Osteoblast (primary cell): ENCODE results near the gene SPNS1. TPM values are rescaled to one million over a fixed set of nuclear protein-coding genes. Genes with fewer than 3 reads are reported as not detected.
"Not testable (repeated sequence)": the region's sequence is repeated elsewhere in the genome, so short reads cannot be mapped to it uniquely, and the experiment has no call there.

Experiments
- DNase-seq: peaks from one replicate; pipeline ENCODE4 v3.0.0; 2011; ENCODE audit warnings: low spot score, mixed read lengths; ENCODE audit not compliant: insufficient read length; ENCODE audit errors: missing footprints
- H2AFZ ChIP-seq: 2 replicates; pipeline ENCODE4 v1.6.0; 2011; ENCODE audit warnings: mild to moderate bottlenecking, low read length
- H3K27ac ChIP-seq: 2 replicates; pipeline ENCODE4 v1.5.1; 2011; ENCODE audit warnings: mild to moderate bottlenecking, low read depth, low read length, moderate library complexity
- H3K27me3 ChIP-seq: 2 replicates; pipeline ENCODE4 v1.6.0; 2012; ENCODE audit warnings: mild to moderate bottlenecking, control low read depth, inconsistent platforms, low read length, moderate library complexity; ENCODE audit not compliant: insufficient read depth
- H3K36me3 ChIP-seq: 2 replicates; pipeline ENCODE4 v1.5.1; 2011; ENCODE audit warnings: mild to moderate bottlenecking, low read length, control low read depth, moderate library complexity; ENCODE audit not compliant: insufficient read depth
- H3K4me1 ChIP-seq: 2 replicates; pipeline ENCODE4 v1.5.1; 2011; ENCODE audit warnings: mild to moderate bottlenecking, low read length, control low read depth, moderate library complexity; ENCODE audit not compliant: insufficient read depth
- H3K4me2 ChIP-seq: 2 replicates; pipeline ENCODE4 v1.6.0; 2011; ENCODE audit warnings: mild to moderate bottlenecking, low read length; ENCODE audit not compliant: insufficient read depth
- H3K4me3 ChIP-seq: fragments of 200-600 bp; sonication (generic); 3 replicates; pipeline ENCODE4 v1.5.1; 2012; ENCODE audit warnings: mild to moderate bottlenecking, low read length, inconsistent platforms; ENCODE audit not compliant: insufficient read depth
- H3K79me2 ChIP-seq: 2 replicates; pipeline ENCODE4 v1.6.0; 2012; ENCODE audit warnings: mild to moderate bottlenecking, low read length, control low read depth, inconsistent platforms; ENCODE audit not compliant: insufficient read depth
- H3K9me3 ChIP-seq: 2 replicates; pipeline ENCODE4 v1.5.1; 2011; ENCODE audit warnings: low read depth, low read length, control low read depth
- H4K20me1 ChIP-seq: 2 replicates; pipeline ENCODE4 v1.6.0; 2012; ENCODE audit warnings: mild to moderate bottlenecking, low read length, control low read depth; ENCODE audit not compliant: insufficient read depth
- total RNA-seq: library from RNA; depleted of rRNA; stranded (reverse); fragments of >200 nt; gene quantifications from 2 replicates; pipeline ENCODE4 v1.2.3, GENCODE V29; 2012
- TF ChIP-seq, protein P1 (sequence below): IDR thresholded peaks from 2 replicates; pipeline ENCODE4 v1.5.1; 2011; ENCODE audit warnings: mild to moderate bottlenecking, low read depth, low read length, moderate library complexity; ENCODE audit errors: extremely low read depth

Gene SPNS1
- total RNA-seq, 1 donor = 50.7 TPM

DNA sequence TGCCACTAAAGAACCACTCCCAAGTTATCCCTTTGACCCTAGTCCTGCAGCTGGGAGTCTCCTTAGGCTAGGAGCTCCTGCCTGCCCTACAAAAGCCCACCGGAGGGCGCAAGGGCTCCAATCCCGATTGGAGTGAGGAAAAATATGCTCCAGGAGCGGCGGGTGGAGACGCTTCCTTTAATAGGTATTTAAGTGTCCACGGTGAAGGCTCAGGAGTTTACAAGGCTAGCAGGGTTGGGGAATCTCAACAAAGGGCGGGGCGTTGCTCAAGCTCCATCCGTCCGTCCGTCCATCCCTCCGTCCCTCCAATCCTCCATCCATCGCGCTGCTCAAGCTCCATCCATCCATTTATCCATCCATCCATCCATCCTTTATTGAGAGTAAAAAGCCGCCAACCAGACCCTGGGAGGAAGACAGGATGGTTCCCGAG is 556 bp upstream of the SPNS1 start:
- H3K9me3 ChIP-seq = no peaks in the 10 kb centered on the region
- H3K4me1 ChIP-seq = peaks cover 13% of the 10 kb centered on the region
- H3K4me3 ChIP-seq = peak overlapping the region; percentile 93
- peak overlapping the region; percentile 99 for H2AFZ ChIP-seq
- DNase-seq = peak; percentile 94
- peaks cover 6% of the 10 kb centered on the region for H3K36me3 ChIP-seq
- peak overlapping the region; percentile 100 for H3K4me2 ChIP-seq
- peak overlapping the region; percentile 97 for H3K27ac ChIP-seq
- TF ChIP-seq, protein P1, sequence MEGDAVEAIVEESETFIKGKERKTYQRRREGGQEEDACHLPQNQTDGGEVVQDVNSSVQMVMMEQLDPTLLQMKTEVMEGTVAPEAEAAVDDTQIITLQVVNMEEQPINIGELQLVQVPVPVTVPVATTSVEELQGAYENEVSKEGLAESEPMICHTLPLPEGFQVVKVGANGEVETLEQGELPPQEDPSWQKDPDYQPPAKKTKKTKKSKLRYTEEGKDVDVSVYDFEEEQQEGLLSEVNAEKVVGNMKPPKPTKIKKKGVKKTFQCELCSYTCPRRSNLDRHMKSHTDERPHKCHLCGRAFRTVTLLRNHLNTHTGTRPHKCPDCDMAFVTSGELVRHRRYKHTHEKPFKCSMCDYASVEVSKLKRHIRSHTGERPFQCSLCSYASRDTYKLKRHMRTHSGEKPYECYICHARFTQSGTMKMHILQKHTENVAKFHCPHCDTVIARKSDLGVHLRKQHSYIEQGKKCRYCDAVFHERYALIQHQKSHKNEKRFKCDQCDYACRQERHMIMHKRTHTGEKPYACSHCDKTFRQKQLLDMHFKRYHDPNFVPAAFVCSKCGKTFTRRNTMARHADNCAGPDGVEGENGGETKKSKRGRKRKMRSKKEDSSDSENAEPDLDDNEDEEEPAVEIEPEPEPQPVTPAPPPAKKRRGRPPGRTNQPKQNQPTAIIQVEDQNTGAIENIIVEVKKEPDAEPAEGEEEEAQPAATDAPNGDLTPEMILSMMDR = peak; percentile 87
- no peaks in the 10 kb centered on the region for H3K27me3 ChIP-seq
- peaks cover 3% of the 10 kb centered on the region for H4K20me1 ChIP-seq
- H3K79me2 ChIP-seq = peaks cover 39% of the 10 kb centered on the region

DNA sequence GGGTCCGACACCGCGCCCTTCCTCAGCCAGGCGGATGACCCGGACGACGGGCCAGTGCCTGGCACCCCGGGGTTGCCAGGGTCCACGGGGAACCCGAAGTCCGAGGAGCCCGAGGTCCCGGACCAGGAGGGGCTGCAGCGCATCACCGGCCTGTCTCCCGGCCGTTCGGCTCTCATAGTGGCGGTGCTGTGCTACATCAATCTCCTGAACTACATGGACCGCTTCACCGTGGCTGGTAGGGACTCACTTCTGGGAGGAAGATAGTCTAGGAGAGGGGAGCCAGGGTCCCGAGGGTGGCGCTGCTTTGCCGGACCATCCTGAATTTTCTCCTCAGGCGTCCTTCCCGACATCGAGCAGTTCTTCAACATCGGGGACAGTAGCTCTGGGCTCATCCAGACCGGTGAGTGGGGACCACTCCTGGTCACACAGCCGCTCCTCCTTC is 601 bp downstream of the SPNS1 start:
- Histone ChIP-seq H3K79me2 (peaks cover 41% of the 10 kb centered on the region), H3K27me3 (no peaks in the 10 kb centered on the region), H3K4me1 (peaks cover 13% of the 10 kb centered on the region), H3K4me3 (peak overlapping the region; percentile 93), H4K20me1 (peaks cover 3% of the 10 kb centered on the region), H3K36me3 (peaks cover 11% of the 10 kb centered on the region), H2AFZ (peak overlapping the region; percentile 99), H3K27ac (peak overlapping the region; percentile 97), H3K9me3 (no peaks in the 10 kb centered on the region), H3K4me2 (peak overlapping the region; percentile 100)
- peak; percentile 87 for DNase-seq
- TF ChIP-seq, protein P1 = no peak

DNA sequence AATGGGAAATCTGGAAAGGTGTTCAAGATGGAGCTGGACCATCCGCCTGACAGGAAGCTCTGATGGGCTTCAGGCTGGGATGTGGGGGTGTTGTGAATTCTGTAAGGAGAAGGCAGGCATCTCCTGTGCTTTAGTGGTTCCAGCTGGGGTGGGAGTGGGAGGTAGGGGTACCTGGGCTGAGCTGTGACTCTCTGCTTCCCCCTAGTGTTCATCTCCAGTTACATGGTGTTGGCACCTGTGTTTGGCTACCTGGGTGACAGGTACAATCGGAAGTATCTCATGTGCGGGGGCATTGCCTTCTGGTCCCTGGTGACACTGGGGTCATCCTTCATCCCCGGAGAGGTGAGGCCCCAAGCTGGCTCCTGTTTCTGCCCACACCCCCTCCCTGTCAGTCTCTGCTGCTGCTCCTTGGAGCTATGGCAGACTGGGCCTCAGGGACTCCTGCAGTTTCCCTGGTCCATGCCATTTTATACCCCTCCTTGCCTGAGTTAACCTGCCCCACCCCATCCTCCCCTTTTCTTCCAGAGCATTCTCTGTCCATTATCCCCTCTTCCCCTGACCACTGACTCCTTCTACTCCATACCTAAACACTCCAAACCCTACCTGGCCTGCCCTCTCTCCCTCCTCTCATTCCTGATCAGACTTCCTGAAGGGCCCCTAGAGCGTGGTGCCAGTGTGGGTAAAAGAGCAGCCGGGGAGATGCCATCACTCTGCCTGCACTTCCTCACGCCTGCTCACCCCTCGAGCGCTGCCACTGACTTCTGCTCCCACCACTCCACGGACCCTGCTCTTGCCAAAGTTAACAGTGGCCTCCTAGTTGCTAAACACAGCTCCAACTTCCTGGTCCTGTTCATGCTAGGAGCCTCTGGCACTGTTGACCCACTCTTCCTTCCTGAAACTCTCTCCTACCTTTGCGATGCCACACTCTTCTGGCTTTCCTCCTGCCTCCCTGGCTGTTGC is 3.4 kb downstream of the SPNS1 start:
- Histone ChIP-seq H2AFZ (no peak overlapping the region), H3K27me3 (no peaks in the 10 kb centered on the region), H3K4me1 (peaks cover 13% of the 10 kb centered on the region), H3K79me2 (peaks cover 41% of the 10 kb centered on the region), H3K27ac (no peak overlapping the region), H3K4me2 (no peak overlapping the region), H3K4me3 (no peak overlapping the region), H3K9me3 (no peaks in the 10 kb centered on the region), H4K20me1 (peaks cover 3% of the 10 kb centered on the region), H3K36me3 (peaks cover 29% of the 10 kb centered on the region)
- TF ChIP-seq, protein P1 = peak; percentile 15
- DNase-seq = peak; percentile 67

DNA sequence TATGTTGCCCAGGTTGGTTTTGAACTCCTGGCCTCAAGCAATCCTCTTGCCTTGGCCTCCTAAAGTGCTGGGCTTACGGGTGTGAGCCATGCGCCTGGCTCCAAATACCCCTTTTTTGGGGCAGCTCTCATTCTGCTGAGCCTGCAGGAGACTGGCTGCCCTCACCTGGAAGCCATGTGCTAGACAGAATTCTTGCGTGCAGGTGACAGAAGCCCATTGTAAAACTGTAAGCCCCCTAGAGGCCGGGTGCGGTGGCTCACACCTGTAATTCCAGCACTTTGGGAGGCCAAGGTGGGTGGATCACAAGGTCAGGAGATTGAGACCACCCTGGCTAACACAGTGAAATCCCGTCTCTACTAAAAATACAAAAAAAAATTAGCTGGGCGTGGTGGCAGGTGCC is 5.8 kb downstream of the SPNS1 start:
- not testable (repeated sequence) for H3K27me3 ChIP-seq, H2AFZ ChIP-seq, H3K27ac ChIP-seq, H3K4me3 ChIP-seq, H4K20me1 ChIP-seq, DNase-seq, H3K4me1 ChIP-seq, H3K9me3 ChIP-seq, H3K4me2 ChIP-seq
- H3K36me3 ChIP-seq = peaks cover 35% of the 10 kb centered on the region
- peaks cover 33% of the 10 kb centered on the region for H3K79me2 ChIP-seq
